GM20000 (cell line): ENCODE data around the gene GABRA5.

Experiments used
- DNase-seq: peaks from one replicate; pipeline ENCODE4 v3.0.0; 2012; ENCODE audit warnings: low spot score
- TF ChIP-seq, protein P1 (sequence below): IDR thresholded peaks from 2 replicates; pipeline ENCODE4 v1.5.1; 2012; ENCODE audit warnings: mild to moderate bottlenecking, control low read depth; ENCODE audit errors: extremely low read depth, missing control alignments

Gene GABRA5

DNA sequence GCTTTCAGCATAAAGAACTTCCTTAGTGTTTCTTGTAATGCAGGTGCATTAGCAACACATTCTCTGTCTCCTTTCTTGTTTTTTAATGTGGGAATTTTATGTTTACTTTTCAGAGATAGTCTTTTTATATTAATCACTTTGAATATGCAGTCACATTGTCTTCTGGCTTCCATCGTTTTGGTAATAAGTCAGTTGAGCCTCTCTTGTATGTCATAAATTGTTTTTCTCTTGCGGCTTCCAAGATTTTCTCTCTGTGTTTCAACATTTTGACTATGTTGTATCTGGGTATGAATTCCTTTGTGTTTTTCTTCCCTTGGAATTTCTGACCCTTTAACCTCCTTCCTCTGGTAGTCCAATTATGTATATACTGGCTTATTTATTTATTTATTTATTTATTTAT lies 129.4 kb downstream of the GABRA5 start:
- no peak for DNase-seq
- TF ChIP-seq, protein P1, sequence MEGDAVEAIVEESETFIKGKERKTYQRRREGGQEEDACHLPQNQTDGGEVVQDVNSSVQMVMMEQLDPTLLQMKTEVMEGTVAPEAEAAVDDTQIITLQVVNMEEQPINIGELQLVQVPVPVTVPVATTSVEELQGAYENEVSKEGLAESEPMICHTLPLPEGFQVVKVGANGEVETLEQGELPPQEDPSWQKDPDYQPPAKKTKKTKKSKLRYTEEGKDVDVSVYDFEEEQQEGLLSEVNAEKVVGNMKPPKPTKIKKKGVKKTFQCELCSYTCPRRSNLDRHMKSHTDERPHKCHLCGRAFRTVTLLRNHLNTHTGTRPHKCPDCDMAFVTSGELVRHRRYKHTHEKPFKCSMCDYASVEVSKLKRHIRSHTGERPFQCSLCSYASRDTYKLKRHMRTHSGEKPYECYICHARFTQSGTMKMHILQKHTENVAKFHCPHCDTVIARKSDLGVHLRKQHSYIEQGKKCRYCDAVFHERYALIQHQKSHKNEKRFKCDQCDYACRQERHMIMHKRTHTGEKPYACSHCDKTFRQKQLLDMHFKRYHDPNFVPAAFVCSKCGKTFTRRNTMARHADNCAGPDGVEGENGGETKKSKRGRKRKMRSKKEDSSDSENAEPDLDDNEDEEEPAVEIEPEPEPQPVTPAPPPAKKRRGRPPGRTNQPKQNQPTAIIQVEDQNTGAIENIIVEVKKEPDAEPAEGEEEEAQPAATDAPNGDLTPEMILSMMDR, result no peak
